Caco-2 (cell line): ENCODE measurements around the gene SCAANT1. TPM values are rescaled to one million over a fixed set of nuclear protein-coding genes. Genes with fewer than 3 reads are reported as not detected.

Experiments
- BruUV-seq: library from RNA; stranded (reverse); fragments of 400-500 nt; replicated peaks from 2 replicates; lab custom pipeline; 2021; lab: Mats Ljungman, UMichigan
- CTCF ChIA-PET: fragments of 300-600 bp; sonication (Branson Sonifier 250); formaldehyde crosslinking; loops from one replicate; lab custom pipeline; 2022; ENCODE audit warnings: antibody characterized with exemption; lab: Charles Lee
- POLR2A ChIA-PET: fragments of 300-600 bp; sonication (Branson Sonifier 250); formaldehyde crosslinking; loops from one replicate; lab custom pipeline; 2022; ENCODE audit warnings: antibody characterized with exemption; lab: Charles Lee
- DNase-seq, 2 experiments: peaks; one replicate each; pipeline versions ENCODE4 v3.0.0 to v3.0.0-alpha.2; 2020 to 2022
- H3K27me3 ChIP-seq: replicated peaks from 2 replicates; pipeline ENCODE4 v1.6.0; 2011; ENCODE audit warnings: low read length; ENCODE audit not compliant: control insufficient read depth, insufficient read depth
- H3K36me3 ChIP-seq: 2 replicates; pipeline ENCODE4 v1.5.1; 2011; ENCODE audit warnings: low read length; ENCODE audit not compliant: control insufficient read depth, insufficient read depth
- H3K4me1 ChIP-seq: fragments of 250-450 bp; sonication (Bioruptor Pico); 2 replicates; pipeline ENCODE4 v1.5.1; 2020; ENCODE audit warnings: mild to moderate bottlenecking
- H3K4me3 ChIP-seq: 2 replicates; pipeline ENCODE4 v1.5.1; 2011; ENCODE audit warnings: low read depth, mild to moderate bottlenecking, control low read depth, low read length
- H3K9me3 ChIP-seq: fragments of 250-450 bp; sonication (Bioruptor Pico); 2 replicates; pipeline ENCODE4 v1.5.1; 2020; ENCODE audit warnings: mild to moderate bottlenecking, moderate library complexity
- H3K27ac Mint-ChIP-seq: one replicate; pipeline ENCODE4 v1.8.0; 2022; ENCODE audit warnings: mixed read lengths; ENCODE audit not compliant: unreplicated experiment
- H3K27me3 Mint-ChIP-seq: one replicate; pipeline ENCODE4 v1.8.0; 2022; ENCODE audit warnings: mixed read lengths; ENCODE audit not compliant: insufficient read depth, unreplicated experiment
- H3K36me3 Mint-ChIP-seq: one replicate; pipeline ENCODE4 v1.8.0; 2022; ENCODE audit warnings: mild to moderate bottlenecking, mixed read lengths; ENCODE audit not compliant: insufficient read depth, unreplicated experiment
- H3K4me1 Mint-ChIP-seq: one replicate; pipeline ENCODE4 v1.8.0; 2022; ENCODE audit warnings: low read depth, mixed read lengths; ENCODE audit not compliant: unreplicated experiment
- H3K4me3 Mint-ChIP-seq: one replicate; pipeline ENCODE4 v1.8.0; 2022; ENCODE audit warnings: mild to moderate bottlenecking, moderate library complexity, mixed read lengths; ENCODE audit not compliant: unreplicated experiment
- H3K9me3 Mint-ChIP-seq: one replicate; pipeline ENCODE4 v1.8.0; 2022; ENCODE audit warnings: mixed read lengths; ENCODE audit not compliant: unreplicated experiment
- CTCF ChIP-seq, 2 experiments: fragments of 200-600 bp in 1 of 2; IDR thresholded peaks; 1 replicate in 1 of 2; 2 replicates in 1 of 2; pipeline versions ENCODE4 v1.5.1 to v1.8.0; 2011 to 2022; ENCODE audit warnings: antibody characterized with exemption in 1 of 2, control low read depth in 1 of 2, inconsistent platforms in 1 of 2, low read depth in 1 of 2, low read length in 1 of 2, mild to moderate bottlenecking in 1 of 2, moderate library complexity in 1 of 2; ENCODE audit not compliant: insufficient read depth in 1 of 2, severe bottlenecking in 1 of 2, unreplicated experiment in 1 of 2
- intact Hi-C: fragments of 100-400 bp; cut with micrococcal nuclease; formaldehyde crosslinking; loops from one replicate; pipeline ENCODE4 v1.10.0; 2022; ENCODE audit not compliant: unreplicated experiment
- total RNA-seq: library from RNA; stranded (reverse); gene quantifications from 2 replicates; pipeline ENCODE4 v1.2.3, GENCODE V29; 2022

Gene SCAANT1
- total RNA-seq, 1 experiment from 2014 or later: not detected

- Histone ChIP-seq H3K27me3 (no peaks in the 10 kb centered on the region), H3K4me1 (peaks cover 10% of the 10 kb centered on the region; the same call in 1 of the 2 replicates), H3K36me3 (0 out of 2 replicates have a peak, but pooled peaks cover 1% of the 10 kb centered on the region), H3K9me3 (no peaks in the 10 kb centered on the region), H3K4me3 (no peak overlapping the region)
- intact Hi-C loops: loop anchor here (1.0 kb wide), 1 partner anchor 10 kb away; no protein-coding TSS in a partner anchor
- peak overlapping the region; percentile 2 for H3K4me3 Mint-ChIP-seq
- H3K36me3 Mint-ChIP-seq: peaks cover 24% of the 10 kb centered on the region
- ChIA-PET CTCF (no interaction called here), POLR2A (no interaction called here)
- no peaks in the 10 kb centered on the region for H3K9me3 Mint-ChIP-seq
- no peak for TF ChIP-seq CTCF (IDR thresholded peaks at IDR 0.05; ENCODE audit: insufficient read depth in 1 of 2, low read depth in 1 of 2, low read length in 1 of 2, severe bottlenecking in 1 of 2, unreplicated experiment in 1 of 2)
- no peaks in the 10 kb centered on the region for H3K27me3 Mint-ChIP-seq
- H3K4me1 Mint-ChIP-seq: peaks cover 14% of the 10 kb centered on the region
- no TSS peak for BruUV-seq
- no peak for DNase-seq
- peak overlapping the region; percentile 14 for H3K27ac Mint-ChIP-seq
Observed at GRCh38 chr3:63955036-63955650, 43.0 kb upstream of the SCAANT1 start.

GRCh38 chr3:63954182-63954581 lies 42.0 kb upstream of the SCAANT1 start:
- Mint-ChIP-seq H3K36me3 (peaks cover 19% of the 10 kb centered on the region), H3K9me3 (no peaks in the 10 kb centered on the region), H3K27me3 (no peaks in the 10 kb centered on the region), H3K27ac (no peak overlapping the region), H3K4me1 (peaks cover 9% of the 10 kb centered on the region), H3K4me3 (no peak overlapping the region)
- POLR2A ChIA-PET: no interaction called here
- H3K4me3 ChIP-seq: no peak overlapping the region
- no peak for DNase-seq
- H3K27me3 ChIP-seq: no peaks in the 10 kb centered on the region
- CTCF ChIA-PET: no interaction called here
- H3K9me3 ChIP-seq: no peaks in the 10 kb centered on the region
- H3K4me1 ChIP-seq: peaks cover 7% of the 10 kb centered on the region; the same call in 1 of the 2 replicates
- intact Hi-C loops: no loop called here
- 0 out of 2 replicates have a peak, but pooled peaks cover 1% of the 10 kb centered on the region for H3K36me3 ChIP-seq
- TF ChIP-seq CTCF (IDR thresholded peaks at IDR 0.05; ENCODE audit: insufficient read depth in 1 of 2, low read depth in 1 of 2, low read length in 1 of 2, severe bottlenecking in 1 of 2, unreplicated experiment in 1 of 2): no peak
- BruUV-seq: no TSS peak

GRCh38 chr3:63952248-63952594 lies 40.0 kb upstream of the SCAANT1 start:
- no TSS peak for BruUV-seq
- Mint-ChIP-seq H3K9me3 (no peaks in the 10 kb centered on the region), H3K27ac (no peak overlapping the region), H3K36me3 (peaks cover 19% of the 10 kb centered on the region), H3K4me3 (no peak overlapping the region), H3K27me3 (no peaks in the 10 kb centered on the region), H3K4me1 (peaks cover 19% of the 10 kb centered on the region)
- Histone ChIP-seq H3K9me3 (no peaks in the 10 kb centered on the region), H3K27me3 (no peaks in the 10 kb centered on the region), H3K4me1 (peaks cover 7% of the 10 kb centered on the region; the same call in 1 of the 2 replicates), H3K36me3 (0 out of 2 replicates have a peak, but pooled peaks cover 1% of the 10 kb centered on the region), H3K4me3 (no peak overlapping the region)
- TF ChIP-seq CTCF (IDR thresholded peaks at IDR 0.05; ENCODE audit: insufficient read depth in 1 of 2, low read depth in 1 of 2, low read length in 1 of 2, severe bottlenecking in 1 of 2, unreplicated experiment in 1 of 2): no peak
- intact Hi-C loops: no loop called here
- CTCF ChIA-PET: no interaction called here
- POLR2A ChIA-PET: no interaction called here
- no peak for DNase-seq
